ES-I3 (cell line): ENCODE data around the gene CCDC27.
"Not testable (repeated sequence)": the region's sequence is repeated elsewhere in the genome, so short reads cannot be mapped to it uniquely, and the experiment has no call there.

Source experiments
- H3K36me3 ChIP-seq: 2 replicates; pipeline ENCODE4 v1.6.1; 2013; ENCODE audit warnings: mild to moderate bottlenecking, low read length, control low read depth, moderate library complexity; ENCODE audit not compliant: insufficient read depth
- H3K4me1 ChIP-seq: 2 replicates; pipeline ENCODE4 v1.6.1; 2013; ENCODE audit warnings: mild to moderate bottlenecking, control low read depth, low read length; ENCODE audit not compliant: insufficient read depth
- H3K9ac ChIP-seq: 2 replicates; pipeline ENCODE4 v1.6.1; 2013; ENCODE audit warnings: low read depth, mild to moderate bottlenecking, low read length, moderate library complexity
- H3K9me3 ChIP-seq: 2 replicates; pipeline ENCODE4 v1.6.1; 2013; ENCODE audit warnings: mild to moderate bottlenecking, low read length, moderate library complexity; ENCODE audit not compliant: control insufficient read depth, insufficient read depth

Gene CCDC27

GRCh38 chr1:3807769-3808168 is 55.5 kb downstream of the CCDC27 start:
- Histone ChIP-seq H3K9me3 (no peaks in the 10 kb centered on the region), H3K36me3 (no peaks in the 10 kb centered on the region), H3K9ac (no peak overlapping the region), H3K4me1 (no peaks in the 10 kb centered on the region)

GRCh38 chr1:3809680-3810079 is 57.4 kb downstream of the CCDC27 start:
- Histone ChIP-seq H3K9me3 (no peaks in the 10 kb centered on the region), H3K36me3 (no peaks in the 10 kb centered on the region), H3K9ac (no peak overlapping the region), H3K4me1 (no peaks in the 10 kb centered on the region)

GRCh38 chr1:3810149-3810761 is 58.0 kb downstream of the CCDC27 start:
- not testable (repeated sequence) for H3K9me3 ChIP-seq, H3K9ac ChIP-seq, H3K4me1 ChIP-seq, H3K36me3 ChIP-seq

- Histone ChIP-seq H3K36me3 (no peaks in the 10 kb centered on the region; the same call in 1 of the 2 replicates), H3K9me3 (no peaks in the 10 kb centered on the region), H3K9ac (no peak overlapping the region; the same call in 1 of the 2 replicates), H3K4me1 (no peaks in the 10 kb centered on the region)
These were observed 59.3 kb downstream of the CCDC27 start for GRCh38 chr1:3811595-3811911.

GRCh38 chr1:3814065-3814464 is 61.8 kb downstream of the CCDC27 start:
- H3K9ac ChIP-seq, result no peak overlapping the region
- H3K9me3 ChIP-seq, result no peaks in the 10 kb centered on the region
- H3K4me1 ChIP-seq, result no peaks in the 10 kb centered on the region
- H3K36me3 ChIP-seq, result no peaks in the 10 kb centered on the region; the same call in 1 of the 2 replicates

- no peaks in the 10 kb centered on the region for H3K4me1 ChIP-seq
- no peaks in the 10 kb centered on the region for H3K9me3 ChIP-seq
- H3K9ac ChIP-seq, result no peak overlapping the region
- H3K36me3 ChIP-seq, result no peaks in the 10 kb centered on the region; the same call in 1 of the 2 replicates
These were observed 62.7 kb downstream of the CCDC27 start for GRCh38 chr1:3814771-3815561.

GRCh38 chr1:3816331-3817137 is 64.3 kb downstream of the CCDC27 start:
- no peaks in the 10 kb centered on the region; the same call in 1 of the 2 replicates for H3K36me3 ChIP-seq
- H3K9ac ChIP-seq, result no peak overlapping the region
- no peaks in the 10 kb centered on the region for H3K9me3 ChIP-seq
- H3K4me1 ChIP-seq, result no peaks in the 10 kb centered on the region

- Histone ChIP-seq H3K4me1 (no peaks in the 10 kb centered on the region), H3K36me3 (no peaks in the 10 kb centered on the region; the same call in 1 of the 2 replicates), H3K9me3 (no peaks in the 10 kb centered on the region), H3K9ac (no peak overlapping the region)
These were observed 65.0 kb downstream of the CCDC27 start for GRCh38 chr1:3817138-3817740.

- Histone ChIP-seq H3K36me3 (no peaks in the 10 kb centered on the region; the same call in 1 of the 2 replicates), H3K4me1 (no peaks in the 10 kb centered on the region), H3K9ac (no peak overlapping the region), H3K9me3 (no peaks in the 10 kb centered on the region)
These were observed 65.8 kb downstream of the CCDC27 start for GRCh38 chr1:3817821-3818597.

- H3K9me3 ChIP-seq, result no peaks in the 10 kb centered on the region
- H3K36me3 ChIP-seq, result no peaks in the 10 kb centered on the region; the same call in 1 of the 2 replicates
- no peak overlapping the region for H3K9ac ChIP-seq
- no peaks in the 10 kb centered on the region for H3K4me1 ChIP-seq
These were observed 67.5 kb downstream of the CCDC27 start for GRCh38 chr1:3819771-3820200.

- Histone ChIP-seq H3K4me1 (no peaks in the 10 kb centered on the region), H3K36me3 (peaks cover 2% of the 10 kb centered on the region), H3K9ac (no peak overlapping the region)
These were observed 68.1 kb downstream of the CCDC27 start for GRCh38 chr1:3820316-3820715.

GRCh38 chr1:3821004-3821403 is 68.8 kb downstream of the CCDC27 start:
- Histone ChIP-seq H3K36me3 (peaks cover 6% of the 10 kb centered on the region; the same call in 1 of the 2 replicates), H3K9me3 (no peaks in the 10 kb centered on the region), H3K9ac (no peak overlapping the region)

More at GRCh38 chr1:3820316-3820715, 68.1 kb downstream of the CCDC27 start:
- H3K9me3 ChIP-seq, result no peaks in the 10 kb centered on the region

More at GRCh38 chr1:3821004-3821403, 68.8 kb downstream of the CCDC27 start:
- H3K4me1 ChIP-seq, result no peaks in the 10 kb centered on the region
